ENCODE results near the gene PMFBP1. TPM values are rescaled to one million over a fixed set of nuclear protein-coding genes. Genes with fewer than 3 reads are reported as not detected.

The PMFBP1 gene
- total and polyA plus RNA-seq, 3 experiments from 2014 or later: 0.09 to 0.15 (median 0.13) TPM

- no peak overlapping the region for H3K4me3 ChIP-seq (ENCODE audit: low read length)
- Mint-ChIP-seq H3K9me3 (no peaks in the 10 kb centered on the region), H3K4me3 (no peak overlapping the region), H3K27ac (no peak overlapping the region), H3K36me3 (peaks cover 0 to 1% (median 0%) of the 10 kb centered on the region in 3 donors), H3K4me1 (peaks cover 0 to 3% (median 0%) of the 10 kb centered on the region in 3 donors), H3K27me3 (peaks cover 0 to 5% of the 10 kb centered on the region in 2 donors)
- H3K27me3 ChIP-seq (ENCODE audit: insufficient read depth, low read length, poor library complexity, severe bottlenecking): no peaks in the 10 kb centered on the region
- ChIA-PET POLR2A (no interaction called here), CTCF (no interaction called here)
- no peak for DNase-seq
- H3K27ac ChIP-seq (ENCODE audit: low read depth, low read length): no peak overlapping the region
- no peaks in the 10 kb centered on the region for H3K36me3 ChIP-seq (ENCODE audit: insufficient read depth, low read length)
- no peaks in the 10 kb centered on the region for H3K4me1 ChIP-seq (ENCODE audit: insufficient read depth, low read length)
- no peaks in the 10 kb centered on the region for H3K9me3 ChIP-seq (ENCODE audit: low read length)
Observed at GRCh38 chr16:72174726-72175125, 2.8 kb upstream of the PMFBP1 start.

DNA sequence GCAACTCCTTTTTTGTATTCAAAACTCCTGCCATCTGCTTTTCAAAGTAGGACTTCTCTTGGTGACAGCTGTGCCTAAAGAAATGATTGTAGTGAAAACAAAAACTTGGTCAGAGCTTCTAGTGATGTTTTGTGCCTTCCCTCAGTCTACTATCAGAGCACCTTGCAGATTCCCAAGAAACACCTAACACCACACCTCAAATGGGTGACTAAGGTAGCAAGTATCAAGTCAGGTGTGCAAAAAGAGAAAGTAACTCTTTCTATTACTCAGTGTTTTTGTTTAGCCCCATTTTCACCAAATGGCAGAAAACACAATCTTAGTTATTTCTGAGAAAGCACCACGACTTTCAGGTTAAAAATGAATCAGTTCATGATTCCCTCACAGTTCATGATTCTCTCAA is 2.0 kb upstream of the PMFBP1 start:
- Histone ChIP-seq H3K4me1 (ENCODE audit: insufficient read depth, low read length) (no peaks in the 10 kb centered on the region), H3K4me3 (ENCODE audit: low read length) (no peak overlapping the region), H3K27ac (ENCODE audit: low read depth, low read length) (no peak overlapping the region), H3K36me3 (ENCODE audit: insufficient read depth, low read length) (no peaks in the 10 kb centered on the region), H3K27me3 (ENCODE audit: insufficient read depth, low read length, poor library complexity, severe bottlenecking) (no peaks in the 10 kb centered on the region), H3K9me3 (ENCODE audit: low read length) (no peaks in the 10 kb centered on the region)
- Mint-ChIP-seq H3K36me3 (peaks cover 0 to 1% (median 0%) of the 10 kb centered on the region in 3 donors), H3K9me3 (no peaks in the 10 kb centered on the region), H3K4me3 (no peak overlapping the region), H3K27me3 (peaks cover 0 to 5% of the 10 kb centered on the region in 2 donors), H3K4me1 (peaks cover 0 to 3% (median 0%) of the 10 kb centered on the region in 3 donors), H3K27ac (no peak overlapping the region)
- no peak for DNase-seq
- CTCF ChIA-PET: no interaction called here
- POLR2A ChIA-PET: no interaction called here

GRCh38 chr16:72171236-72171635 is 719 bp downstream of the PMFBP1 start:
- H3K4me3 ChIP-seq (ENCODE audit: low read length): no peak overlapping the region
- H3K4me1 Mint-ChIP-seq: peaks cover 0 to 3% (median 0%) of the 10 kb centered on the region in 3 donors
- H3K36me3 Mint-ChIP-seq: peaks cover 0 to 1% (median 0%) of the 10 kb centered on the region in 3 donors
- POLR2A ChIA-PET: no interaction called here
- H3K27ac ChIP-seq (ENCODE audit: low read depth, low read length): no peak overlapping the region
- no peaks in the 10 kb centered on the region for H3K4me1 ChIP-seq (ENCODE audit: insufficient read depth, low read length)
- H3K27me3 ChIP-seq (ENCODE audit: insufficient read depth, low read length, poor library complexity, severe bottlenecking): no peaks in the 10 kb centered on the region
- H3K36me3 ChIP-seq (ENCODE audit: insufficient read depth, low read length): no peaks in the 10 kb centered on the region
- DNase-seq: no peak
- H3K27me3 Mint-ChIP-seq: peaks cover 0 to 10% of the 10 kb centered on the region in 2 donors
- H3K4me3 Mint-ChIP-seq: no peak overlapping the region
- H3K9me3 ChIP-seq (ENCODE audit: low read length): no peaks in the 10 kb centered on the region
- H3K9me3 Mint-ChIP-seq: no peaks in the 10 kb centered on the region
- no peak overlapping the region for H3K27ac Mint-ChIP-seq
- CTCF ChIA-PET: no interaction called here

DNA sequence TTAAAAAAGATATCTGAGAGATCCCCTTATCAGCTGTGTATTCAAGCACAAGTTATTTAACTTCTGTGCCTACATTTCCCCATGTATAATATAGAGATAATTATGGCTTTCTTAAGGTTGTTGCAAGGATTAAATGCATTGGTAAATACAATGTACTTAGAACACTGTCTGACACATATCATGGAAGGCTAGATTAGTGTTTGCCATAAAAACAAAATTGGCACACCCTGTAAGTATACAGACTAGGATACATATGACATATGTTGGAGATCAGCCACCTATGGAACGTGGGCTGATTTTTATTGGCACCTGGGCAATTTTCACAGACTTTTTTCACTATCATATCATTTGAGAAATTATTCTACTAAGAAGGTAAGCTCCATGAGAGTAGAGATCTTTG is 2.2 kb downstream of the PMFBP1 start:
- peaks cover 2 to 10% of the 10 kb centered on the region in 2 donors for H3K27me3 Mint-ChIP-seq
- Histone ChIP-seq H3K4me3 (ENCODE audit: low read length) (no peak overlapping the region), H3K36me3 (ENCODE audit: insufficient read depth, low read length) (no peaks in the 10 kb centered on the region), H3K27me3 (ENCODE audit: insufficient read depth, low read length, poor library complexity, severe bottlenecking) (no peaks in the 10 kb centered on the region), H3K27ac (ENCODE audit: low read depth, low read length) (no peak overlapping the region), H3K4me1 (ENCODE audit: insufficient read depth, low read length) (no peaks in the 10 kb centered on the region), H3K9me3 (ENCODE audit: low read length) (no peaks in the 10 kb centered on the region)
- peaks cover 0 to 3% (median 0%) of the 10 kb centered on the region in 3 donors for H3K4me1 Mint-ChIP-seq
- CTCF ChIA-PET: no interaction called here
- H3K9me3 Mint-ChIP-seq: no peaks in the 10 kb centered on the region
- POLR2A ChIA-PET: no interaction called here
- no peak for DNase-seq
- no peak overlapping the region for H3K27ac Mint-ChIP-seq
- peaks cover 0 to 1% (median 0%) of the 10 kb centered on the region in 3 donors for H3K36me3 Mint-ChIP-seq
- no peak overlapping the region for H3K4me3 Mint-ChIP-seq

GRCh38 chr16:72168365-72168764 is 3.6 kb downstream of the PMFBP1 start:
- peaks cover 0 to 2% (median 0%) of the 10 kb centered on the region in 5 donors for H3K9me3 Mint-ChIP-seq
- Histone ChIP-seq H3K4me1 (ENCODE audit: insufficient read depth, low read length) (no peaks in the 10 kb centered on the region), H3K36me3 (ENCODE audit: insufficient read depth, low read length) (no peaks in the 10 kb centered on the region), H3K27ac (ENCODE audit: low read depth, low read length) (no peak overlapping the region), H3K27me3 (ENCODE audit: insufficient read depth, low read length, poor library complexity, severe bottlenecking) (no peaks in the 10 kb centered on the region), H3K4me3 (ENCODE audit: low read length) (no peak overlapping the region), H3K9me3 (ENCODE audit: low read length) (no peaks in the 10 kb centered on the region)
- peaks cover 4 to 15% of the 10 kb centered on the region in 2 donors for H3K27me3 Mint-ChIP-seq
- DNase-seq: no peak
- peaks cover 0 to 3% (median 0%) of the 10 kb centered on the region in 3 donors for H3K4me1 Mint-ChIP-seq
- peaks cover 0 to 2% (median 0%) of the 10 kb centered on the region in 3 donors for H3K36me3 Mint-ChIP-seq
- H3K27ac Mint-ChIP-seq: no peak overlapping the region
- POLR2A ChIA-PET: no interaction called here
- H3K4me3 Mint-ChIP-seq: no peak overlapping the region
- CTCF ChIA-PET: no interaction called here

DNA sequence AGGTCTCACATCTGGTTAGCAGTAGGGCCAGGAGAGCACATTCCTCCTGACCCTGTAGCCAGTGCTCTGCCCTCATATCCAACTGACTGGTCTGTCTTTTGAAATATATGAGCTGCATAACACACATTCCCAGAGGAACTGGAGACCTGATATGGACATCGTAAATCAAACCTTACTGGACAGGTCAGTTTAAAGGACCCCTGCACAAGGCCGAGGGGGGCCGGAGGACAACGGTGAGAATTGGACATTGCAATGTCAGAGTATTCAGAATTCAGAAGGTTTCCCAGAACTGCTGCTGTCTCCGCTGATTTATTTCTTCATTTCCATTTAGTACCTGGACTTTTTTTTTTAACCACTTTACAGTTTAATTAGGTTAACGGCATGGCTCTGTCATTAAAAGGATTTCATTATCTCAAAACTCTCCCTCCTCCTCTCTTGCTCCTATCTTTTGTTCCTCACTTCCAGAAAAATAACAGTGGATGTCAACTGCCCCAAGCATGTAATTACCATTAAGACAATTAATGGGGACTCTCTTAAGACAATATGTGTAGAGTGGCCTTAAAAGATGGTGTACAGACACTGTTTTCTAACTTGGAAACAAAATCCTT is 4.9 kb downstream of the PMFBP1 start:
- Mint-ChIP-seq H3K4me3 (no peak overlapping the region), H3K9me3 (peaks cover 0 to 4% (median 0%) of the 10 kb centered on the region in 5 donors), H3K27me3 (peaks cover 4 to 19% of the 10 kb centered on the region in 2 donors), H3K36me3 (peaks cover 0 to 4% (median 0%) of the 10 kb centered on the region in 3 donors), H3K4me1 (no peaks in the 10 kb centered on the region), H3K27ac (no peak overlapping the region)
- no peaks in the 10 kb centered on the region for H3K4me1 ChIP-seq (ENCODE audit: insufficient read depth, low read length)
- POLR2A ChIA-PET: no interaction called here
- no peaks in the 10 kb centered on the region for H3K36me3 ChIP-seq (ENCODE audit: insufficient read depth, low read length)
- no peak overlapping the region for H3K27ac ChIP-seq (ENCODE audit: low read depth, low read length)
- H3K4me3 ChIP-seq (ENCODE audit: low read length): no peak overlapping the region
- H3K9me3 ChIP-seq (ENCODE audit: low read length): no peaks in the 10 kb centered on the region
- H3K27me3 ChIP-seq (ENCODE audit: insufficient read depth, low read length, poor library complexity, severe bottlenecking): no peaks in the 10 kb centered on the region
- CTCF ChIA-PET: no interaction called here
- no peak for DNase-seq

DNA sequence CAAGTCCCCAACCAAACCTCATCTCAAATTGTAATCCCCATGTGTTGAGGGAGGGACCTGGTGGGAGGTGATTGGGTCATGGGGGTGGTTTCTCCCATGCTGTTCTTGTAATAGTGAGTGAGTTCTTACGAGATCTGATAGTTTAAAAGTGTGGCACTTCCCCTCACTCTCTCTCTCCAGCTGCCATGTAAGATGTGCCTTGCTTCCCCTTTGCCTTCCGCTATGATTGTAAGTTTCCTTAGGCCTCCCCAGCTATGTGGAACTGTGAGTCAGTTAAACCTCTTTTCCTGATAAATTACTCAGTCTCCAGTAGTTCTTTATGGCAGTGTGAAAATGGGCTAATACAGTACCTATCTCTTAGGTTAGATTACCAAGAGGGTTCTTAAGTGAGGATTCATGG is 5.8 kb downstream of the PMFBP1 start:
- Histone ChIP-seq H3K36me3 (ENCODE audit: insufficient read depth, low read length) (no peaks in the 10 kb centered on the region), H3K27me3 (ENCODE audit: insufficient read depth, low read length, poor library complexity, severe bottlenecking) (no peaks in the 10 kb centered on the region), H3K4me3 (ENCODE audit: low read length) (no peak overlapping the region), H3K27ac (ENCODE audit: low read depth, low read length) (no peak overlapping the region), H3K9me3 (ENCODE audit: low read length) (no peaks in the 10 kb centered on the region), H3K4me1 (ENCODE audit: insufficient read depth, low read length) (no peaks in the 10 kb centered on the region)
- ChIA-PET POLR2A (no interaction called here), CTCF (no interaction called here)
- H3K4me1 Mint-ChIP-seq: no peaks in the 10 kb centered on the region
- H3K9me3 Mint-ChIP-seq: peaks cover 0 to 4% (median 0%) of the 10 kb centered on the region in 5 donors
- H3K27ac Mint-ChIP-seq: no peak overlapping the region
- H3K36me3 Mint-ChIP-seq: peaks cover 0 to 4% (median 0%) of the 10 kb centered on the region in 3 donors
- H3K4me3 Mint-ChIP-seq: no peak overlapping the region
- H3K27me3 Mint-ChIP-seq: peaks cover 4 to 24% of the 10 kb centered on the region in 2 donors
- no peak for DNase-seq

GRCh38 chr16:72164691-72165090 is 7.3 kb downstream of the PMFBP1 start:
- ChIA-PET POLR2A (no interaction called here), CTCF (no interaction called here)
- Mint-ChIP-seq H3K9me3 (peaks cover 0 to 4% (median 0%) of the 10 kb centered on the region in 5 donors), H3K36me3 (peaks cover 0 to 4% (median 0%) of the 10 kb centered on the region in 3 donors), H3K27ac (no peak overlapping the region), H3K4me3 (no peak overlapping the region), H3K27me3 (peaks cover 4 to 24% of the 10 kb centered on the region in 2 donors), H3K4me1 (no peaks in the 10 kb centered on the region)
- Histone ChIP-seq H3K27ac (ENCODE audit: low read depth, low read length) (no peak overlapping the region), H3K36me3 (ENCODE audit: insufficient read depth, low read length) (no peaks in the 10 kb centered on the region), H3K9me3 (ENCODE audit: low read length) (no peaks in the 10 kb centered on the region), H3K4me1 (ENCODE audit: insufficient read depth, low read length) (no peaks in the 10 kb centered on the region), H3K27me3 (ENCODE audit: insufficient read depth, low read length, poor library complexity, severe bottlenecking) (no peaks in the 10 kb centered on the region), H3K4me3 (ENCODE audit: low read length) (no peak overlapping the region)
- no peak for DNase-seq

Measured in CD8-positive, alpha-beta memory T cell (primary cell).